HepG2 (cell line): ENCODE results near the gene THAP3.

Source experiments
- MED8 ChIP-seq: sonication (generic); formaldehyde crosslinking; IDR thresholded peaks from 2 replicates; pipeline ENCODE4 v1.8.1; 2023; ENCODE audit warnings: mild to moderate bottlenecking, missing genetic modification reagents; ENCODE audit not compliant: insufficient replicate concordance
- TCF7 ChIP-seq: sonication (generic); IDR thresholded peaks from 2 replicates; pipeline ENCODE4 v1.6.1; 2016; ENCODE audit warnings: antibody characterized with exemption, low read depth
- TEAD2 ChIP-seq: sonication (generic); formaldehyde crosslinking; IDR thresholded peaks from 2 replicates; pipeline ENCODE4 v1.9.0; 2021; ENCODE audit warnings: missing genetic modification reagents

DNA sequence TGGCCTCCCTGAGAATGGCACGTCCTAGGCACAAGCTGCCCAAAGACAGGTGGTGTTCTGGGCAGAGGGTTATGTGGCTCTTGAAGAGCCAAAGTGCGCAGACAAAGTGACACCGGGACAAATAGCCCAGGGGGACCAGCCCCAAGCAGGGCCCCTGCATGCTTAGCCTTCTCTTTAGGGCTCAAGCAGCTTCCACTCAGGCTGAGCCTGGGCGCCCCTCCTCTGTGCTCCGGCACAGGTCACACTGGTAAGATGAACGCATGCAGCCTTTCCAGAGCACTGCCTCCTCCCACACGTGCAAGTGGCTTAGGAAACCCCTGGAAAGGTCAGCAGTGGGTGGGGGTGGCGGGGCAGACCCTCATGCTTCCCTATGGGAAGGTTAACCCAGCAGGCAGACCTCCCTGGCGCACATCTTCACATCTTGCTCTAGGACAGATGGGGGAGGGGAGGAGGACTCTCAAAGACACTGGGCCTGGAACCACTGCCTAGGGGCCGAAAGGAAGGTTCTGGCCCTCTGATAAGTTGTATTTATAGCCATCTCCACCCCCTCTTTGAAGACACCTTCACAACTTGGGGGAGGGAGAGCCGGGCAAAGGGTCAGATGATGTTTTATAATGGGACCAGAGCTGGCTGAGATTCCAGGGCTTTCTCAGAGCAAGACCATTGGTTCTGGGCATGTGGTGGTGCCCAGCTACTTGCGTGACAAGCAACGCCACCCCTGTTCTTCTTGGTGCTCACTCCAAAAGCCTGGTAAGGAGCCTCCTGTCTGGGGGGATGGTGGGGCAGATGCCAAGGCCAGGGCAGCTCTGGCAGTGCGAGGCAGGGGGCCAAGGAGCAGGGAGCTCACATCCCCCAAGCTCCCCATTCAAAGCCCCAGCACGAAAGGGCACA lies 27.5 kb upstream of the THAP3 start:
- no peak for TF ChIP-seq TEAD2 (CRISPR knock-in tag)
- TF ChIP-seq TCF7 = no peak
- TF ChIP-seq MED8 (CRISPR knock-in tag) = no peak
